H9 (cell line): ENCODE results near the gene MINDY4. TPM values are rescaled to one million over a fixed set of nuclear protein-coding genes. Genes with fewer than 3 reads are reported as not detected.

Experiments
- DNase-seq: peaks from one replicate; pipeline ENCODE4 v3.0.0-alpha.2; 2017
- H2AFZ ChIP-seq: one replicate; pipeline ENCODE4 v1.6.1; 2013; ENCODE audit warnings: mild to moderate bottlenecking, low read length, control low read depth, moderate library complexity
- H2AK5ac ChIP-seq: 2 replicates; pipeline ENCODE4 v1.6.1; 2013; ENCODE audit warnings: low read length, control low read depth, mixed read lengths; ENCODE audit not compliant: insufficient read length
- H2BK120ac ChIP-seq: one replicate; pipeline ENCODE4 v1.6.1; 2013; ENCODE audit warnings: low read depth, mild to moderate bottlenecking, low read length, control low read depth, inconsistent platforms; ENCODE audit not compliant: poor library complexity, severe bottlenecking
- H2BK12ac ChIP-seq: 2 replicates; pipeline ENCODE4 v1.6.1; 2013; ENCODE audit warnings: low read length, control low read depth, mixed read lengths, low read depth; ENCODE audit not compliant: insufficient read length
- H2BK15ac ChIP-seq: 2 replicates; pipeline ENCODE4 v1.6.1; 2013; ENCODE audit warnings: low read depth, low read length, control low read depth
- H2BK20ac ChIP-seq: one replicate; pipeline ENCODE4 v1.6.1; 2013; ENCODE audit warnings: low read depth, mild to moderate bottlenecking, low read length, control low read depth, inconsistent platforms; ENCODE audit not compliant: poor library complexity, severe bottlenecking
- H2BK5ac ChIP-seq: 2 replicates; pipeline ENCODE4 v1.6.1; 2013; ENCODE audit warnings: low read length, control low read depth, mixed read lengths; ENCODE audit not compliant: insufficient read length
- H3K14ac ChIP-seq: 2 replicates; pipeline ENCODE4 v1.6.1; 2013; ENCODE audit warnings: low read length, control low read depth; ENCODE audit not compliant: insufficient read depth
- H3K18ac ChIP-seq: 2 replicates; pipeline ENCODE4 v1.6.1; 2013; ENCODE audit warnings: low read depth, mild to moderate bottlenecking, mixed read lengths, low read length, control low read depth; ENCODE audit not compliant: insufficient read length
- H3K23ac ChIP-seq: 2 replicates; pipeline ENCODE4 v1.6.1; 2013; ENCODE audit warnings: low read length, control low read depth, mixed read lengths, low read depth; ENCODE audit not compliant: insufficient read length
- H3K23me2 ChIP-seq: 2 replicates; pipeline ENCODE4 v1.6.1; 2013; ENCODE audit warnings: low read depth, mild to moderate bottlenecking, mixed read lengths, low read length, control low read depth; ENCODE audit not compliant: insufficient read length, poor library complexity, severe bottlenecking
- H3K27ac ChIP-seq: 2 replicates; pipeline ENCODE4 v1.5.1; 2013; ENCODE audit warnings: low read length, control low read depth, mixed read lengths, low read depth; ENCODE audit not compliant: insufficient read length
- H3K27me3 ChIP-seq: 2 replicates; pipeline ENCODE4 v1.6.1; 2013; ENCODE audit warnings: low read length, control low read depth, inconsistent platforms; ENCODE audit not compliant: insufficient read depth
- H3K4ac ChIP-seq: 2 replicates; pipeline ENCODE4 v1.6.1; 2013; ENCODE audit warnings: low read depth, mild to moderate bottlenecking, control low read depth, inconsistent platforms, low read length, moderate library complexity
- H3K4me1 ChIP-seq: 2 replicates; pipeline ENCODE4 v1.6.1; 2013; ENCODE audit warnings: low read length, control low read depth, inconsistent platforms; ENCODE audit not compliant: insufficient read depth
- H3K4me2 ChIP-seq: 2 replicates; pipeline ENCODE4 v1.6.1; 2013; ENCODE audit warnings: low read length, control low read depth, mixed read lengths; ENCODE audit not compliant: insufficient read length, insufficient read depth
- H3K56ac ChIP-seq: 2 replicates; pipeline ENCODE4 v1.6.1; 2013; ENCODE audit warnings: low read depth, mild to moderate bottlenecking, mixed read lengths, low read length, control low read depth; ENCODE audit not compliant: insufficient read length
- H3K79me1 ChIP-seq: 2 replicates; pipeline ENCODE4 v1.6.1; 2013; ENCODE audit warnings: low read depth, mild to moderate bottlenecking, moderate library complexity, low read length, control low read depth, inconsistent platforms; ENCODE audit not compliant: insufficient read depth, poor library complexity, severe bottlenecking
- H3K79me2 ChIP-seq: 2 replicates; pipeline ENCODE4 v1.6.1; 2013; ENCODE audit warnings: low read length, control low read depth, inconsistent platforms; ENCODE audit not compliant: insufficient read depth
- H3K9ac ChIP-seq: 2 replicates; pipeline ENCODE4 v1.6.1; 2013; ENCODE audit warnings: low read length, control low read depth, mixed read lengths; ENCODE audit not compliant: insufficient read length; ENCODE audit errors: extremely low read depth
- H3K9me3 ChIP-seq: one replicate; pipeline ENCODE4 v1.6.1; 2013; ENCODE audit warnings: low read depth, low read length, inconsistent platforms; ENCODE audit not compliant: control insufficient read depth
- H3T11ph ChIP-seq: one replicate; pipeline ENCODE4 v1.6.1; 2013; ENCODE audit warnings: mild to moderate bottlenecking, low read length, control low read depth, inconsistent platforms
- H4K20me1 ChIP-seq: one replicate; pipeline ENCODE4 v1.6.1; 2013; ENCODE audit not compliant: control insufficient read depth, insufficient read length, insufficient read depth
- H4K5ac ChIP-seq: 2 replicates; pipeline ENCODE4 v1.6.1; 2013; ENCODE audit warnings: low read depth, mild to moderate bottlenecking, mixed read lengths, low read length, control low read depth; ENCODE audit not compliant: insufficient read length
- H4K8ac ChIP-seq: replicated peaks from 2 replicates; pipeline ENCODE4 v1.6.1; 2013; ENCODE audit warnings: low read length, control low read depth, mixed read lengths, low read depth; ENCODE audit not compliant: insufficient read length
- H4K91ac ChIP-seq: 2 replicates; pipeline ENCODE4 v1.6.1; 2013; ENCODE audit warnings: low read depth, mild to moderate bottlenecking, moderate library complexity, mixed read lengths, low read length, control low read depth; ENCODE audit not compliant: insufficient read length
- H3K27ac Mint-ChIP-seq, 3 experiments: 2 replicates in 2 of 3; 3 replicates in 1 of 3; pipeline ENCODE4 v1.8.0; 2020 to 2021; ENCODE audit warnings: mixed read lengths in 3 of 3, mild to moderate bottlenecking in 1 of 3, moderate library complexity in 1 of 3
- H3K27me3 Mint-ChIP-seq: 2 replicates; pipeline ENCODE4 v1.8.0; 2021; ENCODE audit warnings: low read depth, mild to moderate bottlenecking, moderate library complexity, mixed read lengths
- H3K36me3 Mint-ChIP-seq, 3 experiments: 2 replicates in 2 of 3; 3 replicates in 1 of 3; pipeline ENCODE4 v1.8.0; 2020 to 2021; ENCODE audit warnings: low read depth in 3 of 3, mixed read lengths in 3 of 3; ENCODE audit not compliant: insufficient read depth in 1 of 3
- H3K4me1 Mint-ChIP-seq, 2 experiments: 2 replicates each; pipeline ENCODE4 v1.8.0; 2020; ENCODE audit warnings: mixed read lengths in 2 of 2
- H3K4me3 Mint-ChIP-seq, 2 experiments: 2 replicates in 1 of 2; 3 replicates in 1 of 2; pipeline ENCODE4 v1.8.0; 2020 to 2021; ENCODE audit warnings: mild to moderate bottlenecking in 2 of 2, mixed read lengths in 2 of 2, moderate library complexity in 1 of 2
- H3K9me3 Mint-ChIP-seq, 2 experiments: 2 replicates in 1 of 2; 3 replicates in 1 of 2; pipeline ENCODE4 v1.8.0; 2020; ENCODE audit warnings: mild to moderate bottlenecking in 2 of 2, mixed read lengths in 2 of 2, moderate library complexity in 1 of 2
- WGBS: extraction: QIAGEN DNeasy Blood & Tissue Kit; methylation state at CpG from one replicate; pipeline ENCODE4 v1.1.7; 2013; ENCODE audit warnings: missing lambda C conversion rate, low lambda C conversion rate, mixed read lengths; ENCODE audit not compliant: insufficient read length; ENCODE audit errors: extremely low coverage; 5-methylcytosine and 5-hydroxymethylcytosine counted together
- total RNA-seq: library from RNA; stranded (reverse); gene quantifications from 2 replicates; pipeline ENCODE4 v1.2.1, GENCODE V29; 2021
- TF ChIP-seq, protein P1 (sequence below): fragments of 200-600 bp; sonication (generic); conservative IDR thresholded peaks from 3 replicates; pipeline ENCODE4 v1.8.0; 2021; ENCODE audit warnings: antibody characterized with exemption, mild to moderate bottlenecking

Gene MINDY4
- total RNA-seq, 1 experiment from 2014 or later, result 3.1 TPM

- no peak overlapping the region for H2AFZ ChIP-seq
- peaks cover 4% of the 10 kb centered on the region for H3K27me3 Mint-ChIP-seq
- no peak overlapping the region for H4K91ac ChIP-seq
- no peak overlapping the region for H2BK20ac ChIP-seq
- no peaks in the 10 kb centered on the region for H4K20me1 ChIP-seq
- H4K8ac ChIP-seq, result no peak overlapping the region
- no peak overlapping the region for H3K4ac ChIP-seq
- H3K56ac ChIP-seq, result no peak overlapping the region
- TF ChIP-seq, protein P1, sequence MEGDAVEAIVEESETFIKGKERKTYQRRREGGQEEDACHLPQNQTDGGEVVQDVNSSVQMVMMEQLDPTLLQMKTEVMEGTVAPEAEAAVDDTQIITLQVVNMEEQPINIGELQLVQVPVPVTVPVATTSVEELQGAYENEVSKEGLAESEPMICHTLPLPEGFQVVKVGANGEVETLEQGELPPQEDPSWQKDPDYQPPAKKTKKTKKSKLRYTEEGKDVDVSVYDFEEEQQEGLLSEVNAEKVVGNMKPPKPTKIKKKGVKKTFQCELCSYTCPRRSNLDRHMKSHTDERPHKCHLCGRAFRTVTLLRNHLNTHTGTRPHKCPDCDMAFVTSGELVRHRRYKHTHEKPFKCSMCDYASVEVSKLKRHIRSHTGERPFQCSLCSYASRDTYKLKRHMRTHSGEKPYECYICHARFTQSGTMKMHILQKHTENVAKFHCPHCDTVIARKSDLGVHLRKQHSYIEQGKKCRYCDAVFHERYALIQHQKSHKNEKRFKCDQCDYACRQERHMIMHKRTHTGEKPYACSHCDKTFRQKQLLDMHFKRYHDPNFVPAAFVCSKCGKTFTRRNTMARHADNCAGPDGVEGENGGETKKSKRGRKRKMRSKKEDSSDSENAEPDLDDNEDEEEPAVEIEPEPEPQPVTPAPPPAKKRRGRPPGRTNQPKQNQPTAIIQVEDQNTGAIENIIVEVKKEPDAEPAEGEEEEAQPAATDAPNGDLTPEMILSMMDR, result no peak
- no peak overlapping the region for H4K5ac ChIP-seq
- H3K4me1 ChIP-seq, result no peaks in the 10 kb centered on the region
- H3K4me2 ChIP-seq, result no peak overlapping the region
- no peak overlapping the region for H3K18ac ChIP-seq
- no peak overlapping the region for H3K27ac ChIP-seq
- no peak overlapping the region for H2BK5ac ChIP-seq
- H3T11ph ChIP-seq, result no peak overlapping the region
- H3K9ac ChIP-seq, result no peak overlapping the region
- H2BK12ac ChIP-seq, result no peak overlapping the region
- H3K23me2 ChIP-seq, result no peaks in the 10 kb centered on the region
- H3K36me3 Mint-ChIP-seq, result peaks cover 10 to 12% (median 12%) of the 10 kb centered on the region in 3 experiments
- H2BK15ac ChIP-seq, result no peak overlapping the region
- no peaks in the 10 kb centered on the region for H3K79me2 ChIP-seq
- no peaks in the 10 kb centered on the region for H3K27me3 ChIP-seq
- peaks cover 3 to 6% of the 10 kb centered on the region in 2 experiments; a peak in 3 of 5 replicates for H3K9me3 Mint-ChIP-seq
- H3K14ac ChIP-seq, result no peak overlapping the region
- DNase-seq, result no peak
- no peak overlapping the region for H3K4me3 Mint-ChIP-seq
- no peak overlapping the region for H2BK120ac ChIP-seq
- H3K23ac ChIP-seq, result no peak overlapping the region
- H2AK5ac ChIP-seq, result no peak overlapping the region
- H3K4me1 Mint-ChIP-seq, result peaks cover 0 to 3% of the 10 kb centered on the region in 2 experiments; a peak in 1 of 4 replicates
- no peaks in the 10 kb centered on the region for H3K9me3 ChIP-seq
- WGBS, result no CpG with 5 or more reads among the region's 3 CpGs
- H3K27ac Mint-ChIP-seq, result no peak overlapping the region; a peak in 1 of 7 replicates
- no peaks in the 10 kb centered on the region for H3K79me1 ChIP-seq
Observed at GRCh38 chr7:30804078-30804661, 33.0 kb downstream of the MINDY4 start.
